Memory B cell (primary cell): ENCODE measurements around the gene ZBED3.

Experiments used
- ATAC-seq: fragments of 150-1000 bp; cut with Tn5 transposase; 2 replicates; pipeline ENCODE4 v1.10.0; 2021; ENCODE audit warnings: low read depth, mild to moderate bottlenecking, moderate library complexity
- DNase-seq, 2 donors: peaks; one replicate each; pipeline ENCODE4 v3.0.0; 2022; ENCODE audit warnings: low spot score in 2 of 2
- H3K27ac Mint-ChIP-seq: one replicate; pipeline ENCODE4 v1.8.0; 2022; ENCODE audit warnings: mild to moderate bottlenecking, moderate library complexity, mixed read lengths
- H3K27me3 Mint-ChIP-seq: one replicate; pipeline ENCODE4 v1.8.0; 2022; ENCODE audit warnings: mixed read lengths
- H3K36me3 Mint-ChIP-seq: one replicate; pipeline ENCODE4 v1.8.0; 2022; ENCODE audit warnings: mild to moderate bottlenecking, mixed read lengths
- H3K4me1 Mint-ChIP-seq: one replicate; pipeline ENCODE4 v1.8.0; 2022; ENCODE audit warnings: mixed read lengths
- H3K4me3 Mint-ChIP-seq: one replicate; pipeline ENCODE4 v1.8.0; 2022; ENCODE audit warnings: mild to moderate bottlenecking, moderate library complexity, mixed read lengths
- H3K9me3 Mint-ChIP-seq: one replicate; pipeline ENCODE4 v1.8.0; 2022; ENCODE audit warnings: mixed read lengths

Gene ZBED3

DNA sequence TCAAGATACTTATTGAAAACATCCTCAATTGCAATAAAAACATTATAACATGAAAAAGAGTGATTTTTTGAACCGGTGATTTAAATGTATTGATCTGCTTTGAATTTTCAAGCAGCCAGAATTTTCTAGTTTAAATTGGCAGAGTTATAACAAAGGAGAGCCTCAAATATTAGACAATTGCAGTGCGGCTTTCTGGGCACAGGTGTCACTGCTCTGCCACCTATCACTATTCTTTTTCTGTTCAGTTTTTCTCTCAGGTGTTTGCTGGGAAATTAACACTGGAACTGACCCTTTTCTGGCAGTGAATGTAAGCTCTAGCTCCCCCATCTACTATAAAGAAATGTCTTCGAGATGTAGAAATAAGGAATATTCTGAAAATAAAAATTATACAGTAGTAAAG, 23.0 kb downstream of the ZBED3 start:
- Mint-ChIP-seq H3K4me3 (no peak overlapping the region), H3K27ac (no peak overlapping the region), H3K9me3 (no peaks in the 10 kb centered on the region), H3K4me1 (no peaks in the 10 kb centered on the region), H3K36me3 (peaks cover 28% of the 10 kb centered on the region), H3K27me3 (no peaks in the 10 kb centered on the region)
- DNase-seq: no peak
- no peak for ATAC-seq

DNA sequence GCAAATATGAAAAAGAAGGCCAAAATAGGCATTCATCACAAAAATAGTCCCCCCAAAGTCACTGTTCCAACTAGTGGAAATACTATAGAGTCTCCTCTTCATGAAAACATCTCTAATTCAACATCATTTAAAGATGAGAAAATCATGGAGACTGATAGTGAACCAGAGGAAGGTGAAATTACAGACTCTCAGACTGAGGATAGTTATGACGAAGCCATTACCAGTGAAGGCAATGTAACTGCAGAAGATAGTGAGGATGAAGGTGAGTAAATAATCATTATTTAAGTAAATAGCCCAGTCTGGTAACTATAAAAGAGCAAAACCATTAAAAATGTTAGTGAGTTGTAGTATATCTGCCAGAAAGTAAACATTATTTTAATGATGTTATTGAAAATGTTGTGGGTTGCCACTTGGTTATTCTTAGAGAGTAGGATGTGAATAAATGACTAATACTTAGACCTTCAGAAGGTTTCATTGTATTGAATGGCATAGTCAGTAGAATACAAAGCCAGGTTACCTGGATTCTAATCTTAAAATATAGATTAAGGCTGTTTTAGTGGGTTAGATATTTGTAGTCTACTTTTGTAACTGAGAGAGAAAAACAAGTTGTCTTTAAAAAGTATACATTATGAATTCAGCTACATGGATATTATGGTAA, 40.5 kb downstream of the ZBED3 start:
- Mint-ChIP-seq H3K27ac (no peak overlapping the region), H3K36me3 (peaks cover 19% of the 10 kb centered on the region), H3K27me3 (no peaks in the 10 kb centered on the region), H3K4me1 (peaks cover 2% of the 10 kb centered on the region), H3K4me3 (no peak overlapping the region), H3K9me3 (no peaks in the 10 kb centered on the region)
- ATAC-seq (no peak), DNase-seq (no peak)

DNA sequence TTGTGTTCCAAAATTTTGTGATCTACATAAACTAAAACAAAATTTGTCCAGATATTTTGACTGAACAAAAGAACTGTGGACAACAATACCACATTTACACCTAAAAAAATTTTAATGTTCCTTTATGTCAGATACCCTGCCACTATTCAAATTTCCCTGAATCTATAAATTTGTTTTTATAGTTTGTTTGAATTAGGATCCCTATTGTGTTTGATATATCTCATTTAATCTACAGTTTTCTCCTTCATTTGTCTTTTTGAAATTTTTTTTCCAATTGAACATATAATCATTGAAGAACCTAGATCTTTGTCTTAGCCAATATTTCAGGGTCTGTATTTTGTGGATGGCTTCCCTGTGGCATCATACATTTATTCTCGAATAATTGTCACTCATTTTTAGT, 51.1 kb downstream of the ZBED3 start:
- ATAC-seq: no peak
- peaks cover 3% of the 10 kb centered on the region for H3K4me1 Mint-ChIP-seq
- H3K9me3 Mint-ChIP-seq: no peaks in the 10 kb centered on the region
- peaks cover 18% of the 10 kb centered on the region for H3K36me3 Mint-ChIP-seq
- no peak for DNase-seq
- no peaks in the 10 kb centered on the region for H3K27me3 Mint-ChIP-seq
- H3K27ac Mint-ChIP-seq: no peak overlapping the region
- H3K4me3 Mint-ChIP-seq: no peak overlapping the region

DNA sequence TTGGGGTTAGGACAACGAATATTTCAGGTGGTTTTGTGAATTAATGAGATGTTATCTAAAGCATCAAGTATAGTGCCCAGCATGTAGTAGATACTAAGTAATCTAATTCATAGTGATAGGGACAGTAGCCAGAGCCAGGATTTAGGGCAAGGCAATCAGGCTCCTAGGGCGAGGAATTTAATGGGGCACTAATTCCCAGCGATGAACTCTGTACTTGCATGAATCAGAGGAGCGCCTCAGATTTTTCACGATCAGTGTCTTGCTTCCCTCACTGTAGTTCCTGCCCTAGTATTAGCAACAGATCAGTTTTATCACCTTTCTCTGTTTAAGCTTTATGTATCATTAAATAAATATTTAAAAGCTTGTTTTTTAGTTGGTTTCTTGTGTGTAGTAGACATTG, 53.7 kb downstream of the ZBED3 start:
- peaks cover 5% of the 10 kb centered on the region for H3K4me1 Mint-ChIP-seq
- ATAC-seq (no peak), DNase-seq (no peak)
- no peak overlapping the region for H3K4me3 Mint-ChIP-seq
- no peaks in the 10 kb centered on the region for H3K27me3 Mint-ChIP-seq
- no peak overlapping the region for H3K27ac Mint-ChIP-seq
- H3K9me3 Mint-ChIP-seq: peaks cover 5% of the 10 kb centered on the region
- peaks cover 16% of the 10 kb centered on the region for H3K36me3 Mint-ChIP-seq

DNA sequence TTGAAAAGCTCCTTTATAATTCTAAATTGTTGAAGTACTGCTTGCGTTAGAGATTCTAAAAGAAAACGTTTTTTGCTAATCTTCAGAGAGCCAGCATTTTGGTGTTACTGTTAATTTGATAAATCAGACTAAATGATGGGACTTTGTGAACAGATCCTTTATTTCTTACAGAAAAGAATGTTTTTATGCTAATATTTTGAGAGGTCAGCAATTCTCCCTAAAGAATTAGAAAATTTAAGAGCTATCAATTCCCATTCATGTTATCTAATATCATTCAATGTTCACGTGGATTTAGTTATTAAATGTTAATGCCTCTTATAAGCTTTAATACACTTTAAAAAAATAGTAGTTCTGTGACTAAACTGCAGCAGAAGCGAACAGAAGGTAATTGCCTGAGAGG, 54.5 kb downstream of the ZBED3 start:
- H3K27me3 Mint-ChIP-seq: no peaks in the 10 kb centered on the region
- ATAC-seq (no peak), DNase-seq (no peak)
- peaks cover 8% of the 10 kb centered on the region for H3K9me3 Mint-ChIP-seq
- H3K27ac Mint-ChIP-seq: no peak overlapping the region
- peaks cover 16% of the 10 kb centered on the region for H3K36me3 Mint-ChIP-seq
- peaks cover 5% of the 10 kb centered on the region for H3K4me1 Mint-ChIP-seq
- H3K4me3 Mint-ChIP-seq: no peak overlapping the region

DNA sequence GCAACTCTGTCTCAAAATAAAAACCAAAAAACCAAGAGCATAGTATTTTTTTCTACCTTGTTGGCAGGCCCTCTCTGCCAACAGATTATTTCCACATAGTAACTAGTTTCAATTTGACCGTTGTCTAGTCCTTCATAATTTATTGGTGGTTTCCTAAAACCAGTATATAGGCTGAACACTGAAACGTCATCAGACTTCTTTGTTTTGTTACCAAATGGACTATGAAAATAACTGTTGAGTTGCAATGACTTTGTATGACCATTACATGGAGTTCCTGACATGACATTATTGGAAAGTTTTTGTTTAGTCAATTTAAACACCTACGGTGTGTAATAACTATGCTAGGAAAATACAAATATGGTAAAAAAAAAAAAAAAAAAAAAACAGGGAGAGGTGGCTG, 55.2 kb downstream of the ZBED3 start:
- Mint-ChIP-seq H3K27ac (no peak overlapping the region), H3K36me3 (peaks cover 13% of the 10 kb centered on the region), H3K4me1 (peaks cover 5% of the 10 kb centered on the region), H3K9me3 (peaks cover 8% of the 10 kb centered on the region), H3K4me3 (peak overlapping the region; percentile 93), H3K27me3 (no peaks in the 10 kb centered on the region)
- no peak for ATAC-seq
- no peak for DNase-seq

DNA sequence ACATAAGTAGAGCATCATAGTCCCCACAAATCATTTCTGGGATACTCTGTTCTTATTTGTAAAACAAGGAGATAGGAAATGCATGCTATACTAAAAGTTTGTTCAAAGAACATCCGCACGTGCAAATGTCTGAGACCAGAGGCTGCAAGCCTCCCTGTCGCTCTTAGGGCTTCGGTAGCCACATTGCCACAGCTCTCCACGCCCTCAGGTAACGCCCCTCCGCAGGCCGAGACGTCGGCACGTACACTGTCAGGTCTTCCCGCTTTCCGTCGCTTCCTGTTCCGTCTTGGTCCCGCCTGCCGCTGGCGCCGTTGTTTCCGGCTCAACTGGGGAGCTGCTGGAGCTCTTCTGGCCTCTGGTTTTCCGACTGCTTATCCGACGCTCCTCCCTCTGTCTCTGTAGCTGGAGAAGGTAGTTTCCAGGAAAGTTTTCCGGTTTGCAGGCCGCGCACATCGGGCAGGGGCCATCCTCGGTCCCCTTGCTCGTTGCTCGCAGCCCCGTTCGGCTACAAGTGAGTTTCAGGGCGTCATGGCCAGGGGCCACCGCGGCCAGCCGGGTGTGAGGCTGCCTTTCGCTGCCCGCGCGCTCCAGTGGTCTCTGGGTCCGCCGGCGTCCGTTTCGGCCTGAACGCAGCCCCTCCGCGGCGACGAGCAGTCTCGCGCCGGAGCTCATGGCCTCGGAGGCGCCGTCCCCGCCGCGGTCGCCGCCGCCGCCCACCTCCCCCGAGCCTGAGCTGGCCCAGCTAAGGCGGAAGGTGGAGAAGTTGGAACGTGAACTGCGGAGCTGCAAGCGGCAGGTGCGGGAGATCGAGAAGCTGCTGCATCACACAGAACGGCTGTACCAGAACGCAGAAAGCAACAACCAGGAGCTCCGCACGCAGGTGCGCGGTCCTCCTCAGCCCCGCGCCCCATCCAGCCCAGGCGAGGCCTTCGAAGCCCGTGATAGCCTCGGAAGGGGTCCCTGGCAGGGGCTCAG, 56.7 kb downstream of the ZBED3 start, which contains the start of gene AGGF1:
Gene AGGF1 (plus strand): TSS at position 308 of the 975 bp plus-strand sequence. CDS start 363 bp downstream, at position 671.
- peaks cover 5% of the 10 kb centered on the region for H3K4me1 Mint-ChIP-seq
- peaks cover 7% of the 10 kb centered on the region for H3K36me3 Mint-ChIP-seq
- peak; percentile 97 for ATAC-seq
- peak within 1 kb of the TSS; percentile 93 for H3K4me3 Mint-ChIP-seq
- H3K27ac Mint-ChIP-seq: peak within 1 kb of the TSS; percentile 84
- H3K27me3 Mint-ChIP-seq: no peaks in the 10 kb centered on the region
- peak; percentile 63 to 70 for DNase-seq
- H3K9me3 Mint-ChIP-seq: peaks cover 8% of the 10 kb centered on the region

DNA sequence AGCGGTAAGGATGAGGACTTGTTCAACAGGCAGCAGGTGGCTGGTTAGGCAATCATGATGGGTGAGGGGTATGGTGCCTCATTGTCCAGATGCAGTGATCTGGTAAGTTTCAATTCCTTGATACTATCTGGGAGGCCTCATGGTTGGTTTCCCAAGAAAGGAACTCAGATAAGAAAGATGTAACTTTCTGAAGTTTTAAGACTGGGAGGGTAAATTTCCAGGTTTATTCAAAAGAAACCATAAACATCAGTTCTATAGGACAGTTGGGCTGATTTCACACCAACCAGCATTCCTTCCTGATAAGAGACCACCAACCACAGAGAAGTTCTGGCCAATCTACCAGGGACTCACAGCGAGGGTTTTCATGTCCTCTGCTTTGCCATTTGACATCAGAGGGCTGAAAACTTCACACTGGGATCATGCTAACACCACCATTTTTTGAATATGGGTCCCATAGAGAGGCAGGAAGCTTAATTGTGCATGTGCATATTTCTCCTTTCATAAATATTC, 57.7 kb downstream of the ZBED3 start:
- DNase-seq (no peak), ATAC-seq (no peak)
- H3K9me3 Mint-ChIP-seq: peaks cover 8% of the 10 kb centered on the region
- peak overlapping the region; percentile 41 for H3K27ac Mint-ChIP-seq
- H3K27me3 Mint-ChIP-seq: no peaks in the 10 kb centered on the region
- H3K4me1 Mint-ChIP-seq: peaks cover 5% of the 10 kb centered on the region
- peak overlapping the region; percentile 93 for H3K4me3 Mint-ChIP-seq
- peaks cover 6% of the 10 kb centered on the region for H3K36me3 Mint-ChIP-seq

DNA sequence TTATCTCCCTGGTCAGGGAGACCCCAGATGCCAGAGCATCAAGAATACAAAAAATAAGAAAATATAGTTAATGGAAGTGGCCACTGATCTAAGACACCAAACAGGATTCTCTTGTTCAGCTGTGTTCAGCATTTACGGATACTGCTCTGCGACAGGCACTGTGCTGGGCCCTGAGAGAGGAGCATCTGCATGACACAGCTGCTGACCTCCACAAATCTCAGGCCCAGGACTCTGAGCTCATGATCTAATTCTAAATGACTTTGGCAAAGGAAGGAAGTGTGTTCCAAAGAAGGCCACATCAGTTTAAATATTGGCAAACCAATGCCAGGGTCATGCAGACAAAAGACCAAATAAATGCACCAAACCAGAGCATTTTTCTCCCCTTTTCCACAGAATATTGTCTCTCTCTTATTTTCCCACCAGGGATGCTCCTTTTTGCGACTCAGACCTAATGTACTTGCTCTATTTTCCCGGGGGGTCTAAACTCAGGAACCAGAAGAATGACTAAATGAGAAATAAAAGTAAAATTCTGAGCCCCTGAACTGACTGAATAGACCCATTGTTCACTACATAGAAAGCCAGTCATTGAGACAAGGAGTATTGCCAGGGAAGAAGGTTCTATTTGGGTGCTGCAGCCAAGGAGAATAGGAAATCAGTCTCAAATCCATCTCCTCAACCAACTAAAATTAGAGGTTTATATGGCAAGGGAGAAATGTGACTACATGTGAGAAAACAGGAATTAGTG, 58.3 kb downstream of the ZBED3 start:
- DNase-seq (no peak), ATAC-seq (no peak)
- Mint-ChIP-seq H3K9me3 (peaks cover 8% of the 10 kb centered on the region), H3K4me3 (peak overlapping the region; percentile 53), H3K4me1 (peaks cover 5% of the 10 kb centered on the region), H3K27me3 (no peaks in the 10 kb centered on the region), H3K36me3 (peaks cover 6% of the 10 kb centered on the region), H3K27ac (peak overlapping the region; percentile 41)

DNA sequence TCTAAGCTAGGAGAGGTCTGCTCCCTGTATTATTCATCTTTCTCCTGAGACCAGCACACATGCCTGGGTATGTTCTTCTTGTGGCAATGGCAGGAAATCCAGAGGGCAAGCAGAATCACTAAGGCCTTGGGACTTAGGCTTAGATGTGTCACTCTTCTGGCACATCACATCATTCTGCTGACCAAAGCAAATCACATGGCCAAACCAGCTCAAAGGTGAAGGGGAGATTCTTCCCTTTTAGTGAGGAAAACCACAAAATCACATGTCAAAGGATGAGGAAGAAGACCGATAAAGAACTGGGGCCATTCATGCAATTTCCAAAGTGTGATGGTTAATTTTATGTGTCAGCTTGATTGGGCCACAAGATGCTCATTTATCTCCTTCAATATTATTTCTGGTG, 62.6 kb downstream of the ZBED3 start:
- Mint-ChIP-seq H3K9me3 (peaks cover 10% of the 10 kb centered on the region), H3K36me3 (peaks cover 7% of the 10 kb centered on the region), H3K27me3 (peaks cover 5% of the 10 kb centered on the region), H3K27ac (no peak overlapping the region), H3K4me1 (no peaks in the 10 kb centered on the region), H3K4me3 (no peak overlapping the region)
- ATAC-seq (no peak), DNase-seq (no peak)

DNA sequence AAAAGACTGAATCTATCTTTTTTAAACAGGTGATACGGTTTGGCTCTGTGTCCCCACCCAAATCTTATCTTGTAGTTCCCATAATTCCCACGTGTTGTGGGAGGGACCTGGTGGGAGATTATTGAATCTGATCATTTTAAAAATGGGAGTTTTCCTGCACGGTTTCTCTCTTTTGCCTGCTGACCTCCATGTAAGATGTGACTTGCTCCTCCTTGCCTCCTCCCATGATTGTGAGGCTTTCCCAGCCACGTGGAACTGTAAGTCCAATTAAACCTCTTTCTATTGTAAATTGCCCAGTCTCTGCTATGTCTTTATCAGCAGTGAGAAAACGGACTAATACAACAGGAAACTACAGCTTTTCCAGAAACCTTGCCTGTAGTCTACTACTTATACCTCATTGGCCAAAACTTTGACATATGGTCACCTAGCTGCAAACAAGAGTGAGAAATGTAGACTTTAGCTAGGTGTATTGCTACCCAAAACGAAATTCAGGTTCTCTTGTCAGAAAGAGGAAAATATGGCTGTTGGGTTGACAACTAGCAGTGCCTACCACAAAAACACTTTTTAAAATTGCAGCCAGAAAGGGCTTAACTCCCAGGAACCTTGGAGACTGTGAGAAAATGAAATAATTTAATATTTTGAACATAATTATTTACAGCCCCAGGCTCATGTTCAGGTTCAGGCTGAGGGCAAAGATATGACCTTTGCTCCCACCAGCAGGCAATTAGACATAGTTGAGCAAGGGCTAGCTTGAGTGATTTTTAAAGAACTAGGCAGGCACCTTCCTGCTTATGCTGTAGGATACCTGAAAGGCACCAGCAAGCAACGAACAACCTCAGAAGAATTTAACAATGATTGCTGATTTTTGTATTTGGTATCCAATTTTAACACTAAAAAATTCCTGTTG, 64.3 kb downstream of the ZBED3 start:
- H3K27ac Mint-ChIP-seq: no peak overlapping the region
- DNase-seq: no peak
- no peak overlapping the region for H3K4me3 Mint-ChIP-seq
- H3K9me3 Mint-ChIP-seq: peaks cover 2% of the 10 kb centered on the region
- ATAC-seq: no peak
- H3K27me3 Mint-ChIP-seq: peaks cover 7% of the 10 kb centered on the region
- H3K36me3 Mint-ChIP-seq: peaks cover 3% of the 10 kb centered on the region
- H3K4me1 Mint-ChIP-seq: no peaks in the 10 kb centered on the region
